HAP-1 (cell line): Measurements from ENCODE around the gene SHLD1.
"Not testable (repeated sequence)": the region's sequence is repeated elsewhere in the genome, so short reads cannot be mapped to it uniquely, and the experiment has no call there.

Experiments used
- DNase-seq, 2 experiments: peaks; one replicate each; pipeline ENCODE4 v3.0.0-alpha.2; 2016 to 2020; ENCODE audit warnings: low spot score in 2 of 2
- H3K27me3 ChIP-seq: fragments of 250-450 bp; sonication (Bioruptor Pico); 2 replicates; pipeline ENCODE4 v1.5.1; 2020; ENCODE audit warnings: low read depth, mild to moderate bottlenecking, moderate library complexity
- H3K36me3 ChIP-seq: fragments of 250-450 bp; sonication (Bioruptor Pico); replicated peaks from 2 replicates; pipeline ENCODE4 v1.5.1; 2020; ENCODE audit warnings: mild to moderate bottlenecking
- H3K4me1 ChIP-seq: fragments of 250-450 bp; sonication (Bioruptor Pico); 2 replicates; pipeline ENCODE4 v1.5.1; 2020; ENCODE audit warnings: mild to moderate bottlenecking
- H3K4me3 ChIP-seq: fragments of 250-450 bp; sonication (Bioruptor Pico); 2 replicates; pipeline ENCODE4 v1.5.1; 2020; ENCODE audit warnings: mild to moderate bottlenecking, moderate library complexity
- H3K9me3 ChIP-seq: fragments of 250-450 bp; sonication (Bioruptor Pico); 2 replicates; pipeline ENCODE4 v1.5.1; 2020; ENCODE audit warnings: mild to moderate bottlenecking, moderate library complexity
- in situ Hi-C: fragments of 300-500 bp; cut with MboI; formaldehyde crosslinking; loops from 3 replicates; pipeline ENCODE4 v1.14.3; 2020; ENCODE audit warnings: low sequenced_read_pairs, inconsistent platforms, mixed read lengths

The SHLD1 gene, protein sequence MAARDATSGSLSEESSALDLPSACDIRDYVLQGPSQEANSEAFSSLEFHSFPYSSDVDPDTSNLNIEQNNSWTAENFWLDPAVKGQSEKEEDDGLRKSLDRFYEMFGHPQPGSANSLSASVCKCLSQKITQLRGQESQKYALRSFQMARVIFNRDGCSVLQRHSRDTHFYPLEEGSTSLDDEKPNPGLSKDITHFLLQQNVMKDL

DNA sequence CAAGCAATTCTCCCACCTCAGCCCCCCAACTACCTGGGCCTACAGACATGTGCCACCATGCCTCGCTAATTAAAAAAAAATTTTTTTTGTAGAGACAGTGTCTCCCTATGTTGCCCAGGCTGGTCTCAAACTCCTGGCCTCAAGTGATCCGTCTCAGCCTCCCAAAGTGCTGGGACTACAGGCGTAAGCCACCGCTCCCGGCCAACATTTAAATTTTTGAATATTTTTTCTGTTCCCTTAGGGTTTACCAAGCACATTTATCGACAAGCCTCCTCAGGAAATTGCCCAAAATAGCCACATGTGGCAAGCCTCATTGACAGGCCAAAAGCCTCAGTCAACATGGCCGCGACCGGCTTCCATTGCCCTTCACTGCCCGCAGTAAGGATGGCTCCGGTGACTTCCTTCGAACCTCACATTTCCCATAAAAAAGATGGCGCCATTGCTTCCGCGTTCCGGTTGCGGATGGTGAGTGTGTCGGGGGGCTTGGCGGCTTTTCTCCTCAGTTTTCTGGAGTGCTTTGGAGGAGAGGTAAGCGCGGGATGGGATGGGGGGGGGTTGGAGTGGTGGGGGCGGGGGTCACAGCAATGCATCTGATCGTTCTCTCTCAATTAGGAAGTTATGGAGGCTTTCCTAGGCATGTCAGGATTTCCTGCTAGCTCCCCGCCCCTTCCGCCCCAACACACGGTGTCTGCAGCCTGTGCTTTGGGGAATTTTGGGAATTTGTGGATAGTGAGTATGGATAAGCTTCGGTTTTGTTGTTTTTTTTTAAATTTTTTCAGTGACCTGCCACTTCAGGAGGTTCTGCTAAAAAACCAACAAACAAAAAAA is at the start of gene SHLD1:
Gene SHLD1, plus strand, starts transcription at position 450 of the 828 bp plus-strand sequence. CDS start 22,465 bp downstream, outside the sequence.
- in situ Hi-C loops = no loop called here
- DNase-seq = peak; percentile 85 to 87
- H3K9me3 ChIP-seq = no peaks in the 10 kb centered on the region
- no peaks in the 10 kb centered on the region for H3K36me3 ChIP-seq
- peaks cover 7% of the 10 kb centered on the region for H3K4me1 ChIP-seq
- H3K27me3 ChIP-seq = no peaks in the 10 kb centered on the region
- H3K4me3 ChIP-seq = peak within 1 kb of the TSS; percentile 40

DNA sequence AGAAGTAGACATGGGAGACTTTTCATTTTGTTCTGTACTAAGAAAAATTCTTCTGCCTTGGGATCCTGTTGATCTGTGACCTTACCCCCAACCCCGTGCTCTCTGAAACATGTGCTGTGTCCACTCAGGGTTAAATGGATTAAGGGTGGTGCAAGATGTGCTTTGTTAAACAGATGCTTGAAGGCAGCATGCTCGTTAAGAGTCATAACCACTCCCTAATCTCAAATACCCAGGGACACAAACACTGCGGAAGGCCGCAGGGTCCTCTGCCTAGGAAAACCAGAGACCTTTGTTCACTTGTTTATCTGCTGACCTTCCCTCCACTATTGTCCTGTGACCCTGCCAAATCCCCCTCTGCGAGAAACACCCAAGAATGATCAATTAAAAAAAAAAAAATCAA is 47.9 kb upstream of the SHLD1 start:
- DNase-seq, H3K4me3 ChIP-seq, in situ Hi-C loops, H3K36me3 ChIP-seq, H3K4me1 ChIP-seq, H3K27me3 ChIP-seq, H3K9me3 ChIP-seq: not testable (repeated sequence)

DNA sequence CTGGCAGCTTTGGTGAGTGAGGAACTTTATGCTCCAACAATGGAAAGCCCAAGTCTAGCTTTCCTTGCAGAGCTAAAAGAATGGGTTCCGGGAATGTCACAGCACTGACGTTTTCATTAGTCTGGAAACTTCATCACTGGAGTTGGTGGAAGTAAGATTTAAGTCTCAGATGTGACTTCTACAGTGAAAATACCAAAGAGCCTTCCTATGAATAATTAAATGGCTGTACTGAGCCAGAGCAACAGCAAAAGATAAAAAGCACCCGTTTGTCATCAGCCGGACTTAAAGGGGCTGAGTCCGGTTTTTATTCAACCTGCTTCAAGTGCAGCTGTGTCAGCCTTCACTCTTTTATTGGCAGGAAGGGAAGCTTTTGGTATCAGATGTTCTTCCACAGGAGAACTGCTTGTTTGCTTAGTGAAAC is 46.5 kb upstream of the SHLD1 start:
- Histone ChIP-seq H3K27me3 (0 out of 2 replicates have a peak, but pooled peaks cover 2% of the 10 kb centered on the region), H3K9me3 (no peaks in the 10 kb centered on the region), H3K36me3 (no peaks in the 10 kb centered on the region), H3K4me3 (no peak overlapping the region), H3K4me1 (peaks cover 3% of the 10 kb centered on the region; the same call in 1 of the 2 replicates)
- in situ Hi-C loops = no loop called here
- no peak for DNase-seq

DNA sequence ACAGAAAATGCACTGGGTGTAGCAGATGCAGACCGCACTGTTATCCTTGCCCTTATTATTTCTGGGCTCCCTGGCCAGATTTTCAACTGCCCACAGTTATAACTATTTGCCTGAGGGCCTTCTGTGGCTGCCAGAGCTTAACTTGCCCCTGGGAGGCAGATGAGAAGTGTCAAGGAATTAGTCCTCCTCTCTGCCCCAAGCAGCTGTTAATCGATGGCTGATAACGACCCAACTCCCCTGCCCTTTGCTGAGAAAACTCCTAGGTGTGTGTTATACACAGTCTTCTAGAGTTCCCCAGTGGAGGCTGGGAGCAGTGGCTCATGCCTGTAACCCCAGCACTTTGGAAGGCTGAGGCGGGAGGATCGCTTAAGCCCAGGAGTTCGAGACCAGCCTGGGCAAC is 44.4 kb upstream of the SHLD1 start:
- Histone ChIP-seq H3K4me3 (no peak overlapping the region), H3K36me3 (no peaks in the 10 kb centered on the region), H3K9me3 (no peaks in the 10 kb centered on the region), H3K4me1 (peaks cover 3% of the 10 kb centered on the region; the same call in 1 of the 2 replicates), H3K27me3 (0 out of 2 replicates have a peak, but pooled peaks cover 3% of the 10 kb centered on the region)
- in situ Hi-C loops = no loop called here
- no peak for DNase-seq

DNA sequence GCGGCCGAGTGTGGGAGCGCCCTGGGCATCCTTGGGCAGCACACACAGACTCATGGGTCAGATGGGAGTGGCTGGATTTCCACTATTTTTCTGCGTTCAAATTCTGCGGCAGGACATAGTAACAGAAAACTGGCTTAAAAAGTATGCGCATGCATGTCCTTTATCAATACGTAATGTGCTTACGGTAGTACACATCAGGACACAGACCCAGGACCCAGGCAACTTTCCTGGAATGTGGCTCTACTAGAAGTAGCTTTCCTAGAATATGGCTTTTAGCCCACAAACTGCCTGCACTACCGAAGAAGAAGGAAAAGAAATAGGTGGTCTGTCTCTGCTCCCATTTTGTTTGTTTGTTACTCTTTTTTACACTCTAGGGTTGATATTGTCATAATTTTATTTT is 43.4 kb upstream of the SHLD1 start:
- no peak overlapping the region for H3K4me3 ChIP-seq
- H3K27me3 ChIP-seq = 0 out of 2 replicates have a peak, but pooled peaks cover 3% of the 10 kb centered on the region
- no peaks in the 10 kb centered on the region for H3K9me3 ChIP-seq
- no peak for DNase-seq
- in situ Hi-C loops = no loop called here
- no peaks in the 10 kb centered on the region for H3K36me3 ChIP-seq
- peaks cover 3% of the 10 kb centered on the region; the same call in 1 of the 2 replicates for H3K4me1 ChIP-seq

DNA sequence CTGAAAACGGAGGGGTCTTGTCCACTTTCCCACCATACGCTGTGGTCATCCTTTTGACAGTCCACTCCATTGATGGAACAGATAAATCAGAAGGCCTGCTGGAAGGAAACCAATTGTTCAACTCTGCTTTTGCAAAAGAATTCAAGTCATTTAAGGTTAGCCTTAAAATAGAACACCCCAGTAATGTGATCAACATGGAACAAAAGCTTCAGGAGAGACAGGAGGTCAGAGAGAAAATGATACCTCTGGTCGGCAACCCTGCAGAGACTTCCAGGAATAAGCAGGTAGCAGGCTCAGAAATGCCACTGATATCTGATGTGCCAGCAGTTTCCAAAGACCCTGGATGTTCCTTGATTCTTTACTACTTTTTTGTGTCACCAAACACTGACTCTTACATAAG is 39.6 kb upstream of the SHLD1 start:
- in situ Hi-C loops = no loop called here
- Histone ChIP-seq H3K36me3 (no peaks in the 10 kb centered on the region), H3K9me3 (no peaks in the 10 kb centered on the region), H3K27me3 (0 out of 2 replicates have a peak, but pooled peaks cover 3% of the 10 kb centered on the region), H3K4me1 (no peaks in the 10 kb centered on the region), H3K4me3 (no peak overlapping the region)
- DNase-seq = no peak

DNA sequence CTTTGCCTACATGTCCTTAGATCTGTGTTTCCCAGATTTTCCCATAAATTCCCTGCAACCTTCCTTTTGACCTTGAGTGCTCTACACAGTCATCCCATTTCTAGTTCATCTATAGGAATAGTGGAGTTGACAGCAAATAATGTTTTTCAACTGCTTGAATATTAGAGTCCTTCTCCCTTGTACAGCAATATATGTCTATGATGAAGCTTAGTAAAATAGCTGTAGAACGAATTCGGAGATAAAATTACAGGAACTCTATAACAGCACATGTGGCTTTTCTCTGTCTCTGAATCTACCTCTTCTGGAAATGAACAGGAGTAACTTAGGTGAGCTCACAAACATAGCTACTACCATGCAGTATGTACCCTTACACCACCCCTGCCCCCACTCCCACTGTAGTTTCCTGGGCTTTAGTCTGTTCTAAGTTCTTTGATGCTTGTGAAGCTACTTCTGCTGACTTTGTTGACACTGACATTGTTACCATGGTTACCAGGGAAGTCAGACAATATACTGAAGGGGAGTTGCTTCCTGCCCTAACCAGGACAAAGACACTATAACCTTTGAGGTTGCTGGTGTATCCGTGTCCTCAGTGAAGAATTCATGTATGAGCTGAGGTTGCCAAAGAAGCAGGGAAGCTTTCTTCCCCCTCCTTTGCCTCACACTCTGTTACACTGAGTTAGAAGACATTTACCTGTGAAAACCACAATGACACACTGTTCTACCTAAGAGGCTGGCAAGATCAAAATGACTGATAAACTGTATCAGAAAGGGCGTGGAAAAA is 35.8 kb upstream of the SHLD1 start:
- in situ Hi-C loops = no loop called here
- peak; percentile 13 to 33 for DNase-seq

DNA sequence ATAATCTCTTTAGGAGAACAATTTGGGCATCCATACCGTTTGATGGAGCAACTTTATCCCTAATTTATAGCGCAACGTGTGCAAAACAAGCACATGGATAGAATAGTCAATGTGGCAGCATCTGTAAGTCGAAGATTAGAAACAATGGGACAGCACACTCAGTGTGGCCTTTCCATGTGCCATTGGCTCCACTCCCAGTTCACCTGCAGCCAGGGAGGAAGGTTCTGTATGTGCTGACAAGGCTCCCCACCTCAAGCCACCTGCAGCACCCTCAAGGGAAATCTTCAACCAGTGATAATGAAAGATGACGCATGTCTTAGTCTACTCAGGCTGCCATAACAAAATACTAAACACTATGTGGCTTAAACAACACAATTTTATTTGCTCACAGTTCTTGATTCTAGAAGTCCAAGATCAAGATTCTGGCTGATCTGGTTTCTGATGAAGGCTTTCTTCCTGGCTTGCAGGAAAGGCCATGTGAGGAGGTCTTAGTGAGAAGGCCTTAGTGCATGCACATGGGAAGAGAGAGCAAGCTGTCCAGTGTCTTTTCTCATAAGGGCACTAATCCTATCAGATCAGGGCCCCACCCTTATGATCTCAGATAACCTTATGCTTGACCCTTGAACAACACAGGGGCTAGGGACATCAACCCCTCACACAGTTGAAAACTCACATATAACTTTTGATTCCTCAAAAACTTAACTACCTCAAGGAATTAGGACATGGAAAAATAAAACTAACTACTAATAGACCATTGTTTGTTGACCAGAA is 34.9 kb upstream of the SHLD1 start:
- no peaks in the 10 kb centered on the region for H3K9me3 ChIP-seq
- in situ Hi-C loops = no loop called here
- H3K36me3 ChIP-seq = no peaks in the 10 kb centered on the region
- DNase-seq = no peak
- no peaks in the 10 kb centered on the region for H3K4me1 ChIP-seq
- no peaks in the 10 kb centered on the region for H3K27me3 ChIP-seq
- no peak overlapping the region for H3K4me3 ChIP-seq

More for the DNA sequence above, 35.8 kb upstream of the SHLD1 start:
- no peaks in the 10 kb centered on the region for H3K27me3 ChIP-seq
- H3K4me1 ChIP-seq = no peaks in the 10 kb centered on the region
- no peak overlapping the region for H3K4me3 ChIP-seq
- no peaks in the 10 kb centered on the region for H3K36me3 ChIP-seq
- no peaks in the 10 kb centered on the region for H3K9me3 ChIP-seq

DNA sequence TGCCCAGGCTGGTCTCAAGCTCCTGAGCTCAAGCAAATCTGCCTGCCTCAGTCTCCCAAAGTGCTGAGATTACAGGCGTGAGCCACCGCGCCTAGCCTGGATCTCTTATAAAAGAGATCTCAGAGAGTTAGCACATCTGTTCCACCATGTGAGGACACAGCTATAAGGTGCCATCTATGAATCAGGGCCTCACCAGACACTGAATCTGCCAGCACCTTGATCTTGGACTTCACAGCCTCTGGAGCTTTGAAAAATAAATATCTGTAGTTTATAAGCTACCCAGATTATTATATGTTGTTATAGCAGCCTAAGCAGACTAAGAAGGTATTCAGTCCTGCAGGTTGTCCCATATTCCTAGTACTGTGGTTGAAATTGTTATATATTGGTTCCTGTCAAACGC is 33.2 kb upstream of the SHLD1 start:
- H3K4me3 ChIP-seq = no peak overlapping the region
- H3K9me3 ChIP-seq = no peaks in the 10 kb centered on the region
- in situ Hi-C loops = no loop called here
- H3K36me3 ChIP-seq = no peaks in the 10 kb centered on the region
- DNase-seq = no peak
- H3K27me3 ChIP-seq = peaks cover 4% of the 10 kb centered on the region; the same call in 1 of the 2 replicates
- H3K4me1 ChIP-seq = no peaks in the 10 kb centered on the region

DNA sequence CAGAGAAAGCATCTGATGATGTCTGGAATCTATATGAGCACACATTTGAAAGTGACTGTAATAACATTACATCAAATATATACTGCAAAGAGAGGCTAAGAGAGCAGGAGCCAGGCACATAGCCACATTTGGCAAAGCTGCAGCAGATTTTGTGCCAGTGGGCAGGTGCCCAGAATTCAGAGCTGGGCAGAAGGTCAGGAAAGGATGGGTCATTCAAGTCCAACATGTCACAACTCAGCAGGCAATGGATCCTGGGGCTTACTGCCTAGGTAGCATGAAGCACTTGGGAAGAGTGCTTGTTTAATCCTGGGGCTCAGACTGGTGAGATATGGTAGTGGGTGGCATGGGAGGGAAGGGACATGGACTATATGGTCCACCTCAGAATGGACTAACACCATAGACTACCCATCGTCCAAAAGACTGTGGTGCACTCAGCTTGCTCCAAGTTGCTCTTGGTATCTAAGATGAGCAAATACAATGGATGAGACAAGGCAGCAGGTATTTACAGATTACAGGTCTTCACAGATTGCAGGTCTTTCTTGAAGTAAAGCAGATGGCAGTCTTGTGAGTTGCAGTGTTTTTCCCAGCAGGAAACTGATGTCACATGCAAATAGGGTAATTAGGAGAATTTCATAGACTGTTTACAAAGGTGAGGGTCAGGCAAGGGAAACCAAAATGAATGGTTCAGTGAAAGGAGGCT is 31.2 kb upstream of the SHLD1 start:
- Histone ChIP-seq H3K4me1 (no peaks in the 10 kb centered on the region), H3K36me3 (no peaks in the 10 kb centered on the region), H3K9me3 (no peaks in the 10 kb centered on the region), H3K4me3 (no peak overlapping the region), H3K27me3 (peaks cover 4% of the 10 kb centered on the region; the same call in 1 of the 2 replicates)
- in situ Hi-C loops = no loop called here
- no peak for DNase-seq

DNA sequence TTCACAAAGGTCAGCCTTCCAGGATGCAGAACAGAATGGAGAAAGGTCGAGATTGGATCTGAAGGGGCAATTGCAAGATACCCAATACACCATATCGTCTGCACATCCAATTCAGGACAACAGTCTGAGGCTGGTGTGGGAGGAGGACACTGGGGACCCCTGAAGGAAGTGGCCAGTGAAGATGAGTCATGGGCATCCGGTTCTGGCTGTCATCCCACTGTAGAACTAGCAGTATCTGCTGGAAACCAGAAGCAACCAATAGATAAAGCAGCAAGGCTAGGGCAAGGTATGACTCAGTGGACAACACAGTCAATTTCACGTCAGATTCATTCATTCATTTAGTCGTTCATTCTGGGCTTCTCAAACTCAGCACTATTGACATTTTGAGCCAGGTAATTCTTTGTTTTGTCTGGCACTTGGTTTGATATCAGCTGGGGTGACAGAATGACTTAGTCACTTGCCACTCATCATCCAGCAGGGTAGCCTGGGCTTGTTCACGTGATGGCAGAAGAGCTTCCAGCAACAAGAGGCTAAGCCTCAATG is 30.3 kb upstream of the SHLD1 start:
- no peak for DNase-seq
- in situ Hi-C loops = no loop called here
- Histone ChIP-seq H3K36me3 (no peaks in the 10 kb centered on the region), H3K27me3 (peaks cover 4% of the 10 kb centered on the region; the same call in 1 of the 2 replicates), H3K4me1 (no peaks in the 10 kb centered on the region), H3K9me3 (no peaks in the 10 kb centered on the region), H3K4me3 (no peak overlapping the region)

DNA sequence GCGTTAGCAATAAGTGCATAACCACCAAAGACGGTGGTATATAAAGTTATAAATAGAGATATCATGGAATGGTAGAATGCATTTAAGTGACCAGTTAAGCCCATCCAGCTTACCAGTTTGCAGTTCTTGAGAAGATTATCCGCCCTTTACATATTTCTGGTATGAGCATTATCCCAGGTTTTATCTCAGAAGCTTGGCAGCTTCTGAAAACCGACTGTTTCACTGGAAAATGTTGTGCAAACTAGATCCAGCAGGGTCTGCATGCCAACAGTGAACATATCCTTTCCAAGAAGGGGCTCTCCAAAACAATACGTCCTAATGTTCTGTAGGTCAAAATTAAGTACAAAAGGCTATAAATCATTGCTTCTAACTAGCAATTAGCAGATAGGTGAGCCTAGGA is 29.5 kb upstream of the SHLD1 start:
- Histone ChIP-seq H3K36me3 (no peaks in the 10 kb centered on the region), H3K4me1 (no peaks in the 10 kb centered on the region), H3K9me3 (no peaks in the 10 kb centered on the region), H3K27me3 (peaks cover 4% of the 10 kb centered on the region; the same call in 1 of the 2 replicates), H3K4me3 (no peak overlapping the region)
- in situ Hi-C loops = no loop called here
- DNase-seq = no peak
